SK-N-SH (cell line): Measurements from ENCODE around the gene PTCRA.

ENCODE experiments used
- CHD2 ChIP-seq: fragments of 150-350 bp; IDR thresholded peaks from 2 replicates; pipeline ENCODE4 v1.6.1; 2018; ENCODE audit warnings: low read length; ENCODE audit not compliant: partially characterized antibody
- GABPA ChIP-seq: IDR thresholded peaks from 2 replicates; pipeline ENCODE4 v1.4.0; 2012; ENCODE audit warnings: low read depth, mild to moderate bottlenecking

- no peak for TF ChIP-seq GABPA
- no peak for TF ChIP-seq CHD2
Measured at GRCh38 chr6:42968783-42969182, 52.9 kb downstream of the PTCRA start.
